DMS114 treated with DMSO at 0.1 percent for 48 hours (cell line): ENCODE data around the gene EME1.

Source experiments
- DNase-seq: peaks from one replicate; lab custom pipeline; 2025; ENCODE audit not compliant: unreplicated experiment; lab: John Stamatoyannopoulos, UW

EME1 gene

DNA sequence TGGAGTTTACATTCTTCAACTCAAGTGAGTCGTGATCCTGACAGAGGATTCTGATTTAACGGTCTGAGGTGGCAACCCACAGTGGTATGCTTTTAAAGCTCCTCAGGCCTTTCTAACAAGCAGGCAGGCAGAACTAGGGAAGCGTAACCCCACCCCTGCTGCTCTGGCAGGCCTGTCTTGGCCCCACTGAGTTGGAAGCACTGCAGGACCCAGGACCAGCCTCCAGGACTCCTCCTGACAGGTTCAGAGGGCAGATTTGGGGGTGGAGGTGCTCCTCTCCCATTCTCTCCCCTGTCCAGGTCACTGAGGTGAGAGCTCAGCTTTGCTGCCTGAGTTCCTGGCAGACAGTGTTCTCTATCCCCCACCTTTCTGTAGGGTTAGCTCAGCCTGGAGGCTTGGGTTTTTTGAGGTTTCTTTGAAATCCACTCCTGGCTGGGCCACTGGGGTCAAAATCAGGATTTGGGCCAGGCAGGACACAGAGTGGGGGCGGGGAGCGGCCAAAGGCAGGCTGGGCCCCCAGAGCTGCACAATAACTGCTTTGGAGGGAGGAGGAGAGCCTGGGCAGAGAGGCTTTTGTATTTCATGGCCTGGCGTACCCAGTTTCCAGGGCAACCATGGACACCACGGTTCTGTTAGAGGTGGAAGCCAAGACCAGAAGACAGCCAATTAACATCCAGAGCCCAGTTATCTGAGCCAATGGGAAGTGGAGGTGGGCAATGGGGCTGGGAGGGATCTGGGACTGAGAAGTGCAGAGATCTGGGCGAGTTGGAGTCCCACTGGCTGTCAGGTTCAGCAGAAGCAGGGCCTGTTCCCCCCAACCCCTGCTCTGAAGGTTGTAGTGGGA lies 9.6 kb upstream of the EME1 start:
- DNase-seq = no peak

DNA sequence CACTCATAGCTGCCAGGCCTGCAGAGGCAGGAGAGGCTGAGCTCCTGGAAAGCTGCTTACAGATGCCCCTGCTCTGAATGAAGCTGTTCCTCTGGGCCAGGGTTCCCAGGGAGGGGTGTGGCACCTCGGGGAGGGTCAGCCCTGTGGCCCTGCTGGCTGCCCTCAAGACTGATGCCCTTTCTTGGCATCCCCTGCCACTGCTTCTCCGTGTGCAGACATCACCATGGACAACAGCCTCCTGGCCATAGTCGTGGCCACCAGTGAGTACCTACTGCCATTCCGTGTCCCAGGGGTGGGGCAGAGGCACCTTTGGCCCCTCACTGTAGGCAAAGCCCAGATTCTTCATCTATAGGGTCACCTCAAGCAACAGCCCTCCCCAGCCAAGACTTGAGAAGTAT lies 9.0 kb upstream of the EME1 start:
- no peak for DNase-seq

DNA sequence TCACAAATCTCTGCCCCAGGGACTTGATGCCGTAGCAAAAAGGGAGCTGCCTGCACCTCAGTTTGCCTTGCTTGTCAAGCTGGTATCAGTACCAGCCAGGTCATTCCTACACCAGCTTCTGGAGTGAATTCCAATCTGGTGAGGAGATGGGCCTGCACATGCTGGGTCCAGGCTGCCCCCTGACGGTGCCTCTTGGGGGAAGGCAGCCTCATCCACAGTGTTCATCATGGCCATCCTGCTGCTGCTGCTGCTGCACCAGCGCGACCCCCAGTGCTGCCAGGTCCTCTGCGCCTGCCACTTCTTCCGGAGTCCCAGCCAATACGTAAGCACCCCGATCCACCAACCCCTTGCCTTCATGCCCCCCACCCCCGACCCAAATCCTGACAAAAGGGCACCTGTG lies 8.3 kb upstream of the EME1 start:
- DNase-seq = no peak

DNA sequence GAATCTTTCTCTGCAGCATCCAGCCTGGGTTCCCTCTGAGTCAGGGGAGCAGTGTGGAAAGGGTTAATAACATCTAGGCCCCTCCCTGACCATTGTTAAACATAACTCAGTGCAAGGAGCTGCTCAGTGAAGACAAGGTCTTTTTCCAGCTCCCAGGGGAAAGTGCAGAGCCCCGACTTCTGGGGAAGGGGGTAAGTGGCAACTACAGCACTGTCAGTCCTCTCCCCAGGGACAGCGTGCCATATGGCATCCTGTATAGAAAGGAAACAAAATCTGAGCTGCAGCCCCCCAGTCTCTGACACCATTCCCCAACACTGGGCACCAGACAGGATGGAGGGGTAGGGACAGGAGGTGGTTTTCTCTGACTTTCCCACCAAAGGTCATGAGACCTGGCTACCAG lies 7.9 kb upstream of the EME1 start:
- DNase-seq = no peak

DNA sequence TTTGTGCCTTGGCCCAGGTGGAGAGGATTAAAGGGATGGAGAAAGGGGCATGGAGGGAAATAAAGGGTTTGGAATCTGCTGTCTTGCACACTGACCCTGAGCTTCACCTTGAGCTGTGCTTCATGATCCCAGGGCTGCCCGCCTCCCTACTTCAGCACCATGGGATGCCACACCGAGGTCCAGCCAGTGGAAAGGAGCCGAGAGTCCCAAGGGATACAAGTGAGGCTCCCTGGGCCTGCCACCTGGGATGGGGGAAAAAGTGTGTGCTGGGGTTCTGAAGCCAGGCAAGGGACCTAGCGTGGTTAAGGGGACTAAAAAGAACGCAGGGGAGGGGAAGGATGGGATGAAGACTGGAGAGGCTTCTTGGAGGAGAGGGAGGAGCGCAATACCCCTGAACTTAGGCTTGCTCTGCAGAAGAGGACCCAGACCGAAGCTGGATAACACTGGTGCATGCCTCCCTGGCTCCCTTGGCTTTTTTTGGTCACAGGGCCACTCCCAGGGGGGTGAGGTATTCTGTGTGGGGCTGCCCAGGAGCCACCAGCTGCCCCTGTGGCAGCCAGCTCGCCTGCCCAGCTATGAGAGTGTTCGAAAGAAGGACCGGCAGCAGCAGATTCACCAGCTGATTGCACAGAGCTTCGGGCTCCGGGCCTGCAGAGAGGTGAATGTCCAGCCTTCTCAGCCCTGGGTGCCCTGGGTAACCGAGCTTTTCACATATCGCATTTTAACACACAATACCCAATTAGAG lies 7.2 kb upstream of the EME1 start:
- no peak for DNase-seq

DNA sequence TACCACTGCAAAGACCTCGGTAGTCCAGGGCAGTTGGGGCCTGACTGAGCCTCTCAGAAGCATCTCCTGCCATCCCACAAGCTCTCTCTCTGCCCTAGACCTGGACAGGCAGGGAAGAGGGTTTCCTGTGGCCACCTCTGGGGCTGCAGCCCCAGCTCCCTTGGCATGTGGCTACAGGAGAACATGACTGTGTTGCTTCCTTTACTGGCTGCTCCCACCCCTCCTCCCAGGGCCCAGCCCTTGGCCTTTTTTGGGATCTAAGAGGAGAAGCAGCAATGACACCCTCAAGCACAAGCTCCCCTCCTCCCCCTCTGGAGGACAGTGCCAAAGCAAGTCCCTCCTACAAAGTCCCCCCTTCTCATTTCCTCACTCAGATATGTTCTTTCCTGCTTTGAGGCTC lies 5.6 kb upstream of the EME1 start:
- DNase-seq = no peak

DNA sequence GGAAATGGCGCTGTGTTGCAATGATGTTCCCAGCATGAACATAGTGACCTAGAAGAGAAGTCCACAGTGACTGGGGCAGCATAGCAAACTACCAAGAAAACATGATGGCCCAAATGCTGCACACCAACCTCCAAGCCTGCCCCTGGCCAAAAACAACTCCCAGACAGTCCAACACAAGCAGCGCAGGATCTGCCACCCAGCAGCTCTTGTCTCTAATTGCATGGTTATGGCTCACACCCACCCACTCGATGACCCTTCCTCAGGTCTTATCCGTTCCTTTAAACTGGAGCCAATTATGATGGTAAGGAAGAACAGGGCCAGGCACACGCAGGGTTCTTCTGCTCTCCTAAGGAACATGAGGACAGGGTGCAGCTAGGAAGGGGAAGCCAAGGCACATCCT lies 3.0 kb upstream of the EME1 start:
- no peak for DNase-seq

DNA sequence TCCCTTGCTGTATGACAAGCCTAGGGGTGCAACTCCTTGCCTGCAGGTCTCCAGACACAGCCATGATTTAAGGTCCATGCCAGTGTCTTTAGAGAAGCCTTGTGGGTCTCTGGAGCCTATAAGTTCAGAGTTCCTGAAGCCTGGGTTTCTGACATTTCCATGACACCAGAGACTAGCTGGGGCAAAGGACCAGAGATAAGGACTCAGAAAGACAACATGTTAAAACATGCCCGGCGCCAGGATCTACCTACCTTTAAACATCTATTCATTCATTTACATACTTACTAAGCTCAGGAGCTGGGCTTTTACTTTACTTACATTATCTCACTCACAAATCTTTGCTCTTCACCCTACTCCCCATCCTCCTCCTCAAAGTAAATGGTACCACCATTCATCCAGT lies 1.5 kb upstream of the EME1 start:
- no peak for DNase-seq

DNA sequence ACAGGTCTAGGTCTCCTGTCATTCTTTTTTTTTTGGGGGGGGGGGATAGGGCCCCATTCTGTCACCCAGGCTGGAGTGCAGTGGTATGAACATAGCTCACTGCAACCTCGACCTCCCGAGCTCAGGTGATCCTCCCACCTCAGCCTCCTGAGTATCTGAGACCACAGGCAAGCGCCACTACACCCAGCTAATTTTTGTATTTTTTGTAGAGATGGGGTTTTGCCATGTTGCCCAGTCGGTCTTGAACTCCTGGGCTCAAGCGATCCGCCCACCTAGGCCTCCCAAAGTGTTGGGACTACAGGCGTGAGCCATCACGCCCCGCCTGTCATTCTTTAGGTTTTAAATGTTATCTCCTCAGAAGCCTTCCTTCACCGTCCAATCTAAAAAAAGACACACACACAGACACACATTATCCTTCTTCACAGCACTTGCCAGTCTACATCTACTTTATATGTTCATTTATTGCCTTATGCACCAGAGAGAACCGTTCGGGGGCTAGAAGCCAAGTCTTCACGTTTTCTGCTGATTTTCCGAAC lies 739 bp upstream of the EME1 start:
- no peak for DNase-seq

DNA sequence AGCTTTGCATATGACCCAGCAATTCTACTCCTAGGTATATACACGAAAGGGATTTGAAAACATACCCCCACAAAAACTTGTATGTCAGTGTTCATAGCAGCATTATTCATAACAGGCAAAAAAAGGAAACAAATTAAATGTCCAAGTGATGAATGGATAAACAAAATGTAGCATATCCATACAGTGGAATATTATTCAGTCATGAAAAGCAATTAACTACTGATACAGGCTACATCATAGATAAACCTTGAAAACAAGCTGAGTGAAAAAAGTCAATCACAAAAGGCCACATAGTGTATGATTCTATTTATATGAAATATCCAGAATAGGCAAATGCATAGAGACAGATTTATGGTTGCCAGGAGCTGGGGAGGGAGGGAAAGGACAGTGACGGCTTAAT lies 676 bp downstream of the EME1 start:
- no peak for DNase-seq

DNA sequence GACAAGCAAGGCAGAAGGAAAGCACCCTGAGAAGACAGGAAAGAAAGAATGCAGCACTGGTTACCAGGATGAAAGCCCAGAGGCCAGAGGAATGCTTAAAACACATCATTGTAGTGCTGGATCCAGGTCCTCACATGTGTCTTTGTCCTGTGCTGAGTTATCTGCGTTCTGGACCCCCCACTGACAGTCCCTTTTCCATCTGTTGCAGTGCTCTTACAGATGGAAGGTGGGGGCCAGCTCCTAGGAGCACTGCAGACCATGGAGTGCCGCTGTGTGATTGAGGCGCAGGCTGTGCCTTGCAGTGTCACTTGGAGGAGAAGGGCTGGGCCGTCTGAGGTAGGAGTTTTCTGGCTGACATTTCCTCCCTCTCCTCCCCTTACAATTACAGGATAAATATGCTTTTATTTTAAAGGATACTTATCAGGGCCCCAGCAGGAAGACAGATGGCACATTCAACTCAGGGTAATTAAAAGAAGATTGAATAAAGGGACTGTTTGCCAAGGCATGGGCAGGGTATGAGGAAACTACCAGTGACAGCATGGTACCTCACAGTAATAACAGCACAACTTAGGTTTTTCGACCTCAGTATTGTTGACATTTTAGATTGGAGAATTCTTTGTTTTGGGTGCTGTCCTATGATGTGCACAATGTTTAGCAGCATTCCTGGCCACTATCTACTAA lies 3.0 kb downstream of the EME1 start:
- DNase-seq = no peak

DNA sequence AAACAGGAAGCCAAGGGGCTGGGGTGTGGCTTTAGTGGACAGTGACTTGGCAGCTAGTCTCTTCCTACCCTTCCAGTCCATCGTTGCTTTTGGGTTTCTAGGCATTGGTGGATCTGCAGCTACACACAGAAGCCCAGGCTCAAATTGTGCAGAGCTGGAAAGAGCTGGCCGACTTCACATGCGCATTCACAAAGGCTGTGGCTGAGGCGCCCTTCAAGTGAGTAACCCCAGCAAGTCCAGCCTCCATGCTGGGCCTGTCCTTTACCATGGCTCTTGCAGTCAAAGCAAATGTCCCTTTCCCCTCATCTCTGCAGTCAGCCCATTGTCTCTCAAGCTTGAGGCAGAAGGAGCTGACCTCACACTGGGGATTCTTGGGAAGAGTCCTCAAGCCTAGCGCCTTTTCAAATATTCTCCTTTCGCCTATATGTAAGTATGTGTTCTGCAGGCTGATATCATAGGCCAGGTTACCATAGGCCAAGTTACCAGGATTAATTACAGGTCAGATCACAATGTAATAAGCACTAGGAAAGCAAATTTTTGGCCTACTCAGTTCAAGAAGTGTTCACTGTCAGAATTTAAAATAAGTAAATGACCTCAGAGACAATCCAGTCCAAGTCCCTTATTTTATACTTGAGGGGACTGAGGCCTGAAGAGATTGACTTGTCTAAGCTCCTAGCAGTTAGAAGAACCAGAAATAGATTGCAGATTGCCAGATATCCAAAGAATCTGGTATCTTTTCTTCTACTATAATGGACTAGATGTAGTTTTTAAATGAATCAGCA lies 6.5 kb downstream of the EME1 start:
- DNase-seq = no peak

DNA sequence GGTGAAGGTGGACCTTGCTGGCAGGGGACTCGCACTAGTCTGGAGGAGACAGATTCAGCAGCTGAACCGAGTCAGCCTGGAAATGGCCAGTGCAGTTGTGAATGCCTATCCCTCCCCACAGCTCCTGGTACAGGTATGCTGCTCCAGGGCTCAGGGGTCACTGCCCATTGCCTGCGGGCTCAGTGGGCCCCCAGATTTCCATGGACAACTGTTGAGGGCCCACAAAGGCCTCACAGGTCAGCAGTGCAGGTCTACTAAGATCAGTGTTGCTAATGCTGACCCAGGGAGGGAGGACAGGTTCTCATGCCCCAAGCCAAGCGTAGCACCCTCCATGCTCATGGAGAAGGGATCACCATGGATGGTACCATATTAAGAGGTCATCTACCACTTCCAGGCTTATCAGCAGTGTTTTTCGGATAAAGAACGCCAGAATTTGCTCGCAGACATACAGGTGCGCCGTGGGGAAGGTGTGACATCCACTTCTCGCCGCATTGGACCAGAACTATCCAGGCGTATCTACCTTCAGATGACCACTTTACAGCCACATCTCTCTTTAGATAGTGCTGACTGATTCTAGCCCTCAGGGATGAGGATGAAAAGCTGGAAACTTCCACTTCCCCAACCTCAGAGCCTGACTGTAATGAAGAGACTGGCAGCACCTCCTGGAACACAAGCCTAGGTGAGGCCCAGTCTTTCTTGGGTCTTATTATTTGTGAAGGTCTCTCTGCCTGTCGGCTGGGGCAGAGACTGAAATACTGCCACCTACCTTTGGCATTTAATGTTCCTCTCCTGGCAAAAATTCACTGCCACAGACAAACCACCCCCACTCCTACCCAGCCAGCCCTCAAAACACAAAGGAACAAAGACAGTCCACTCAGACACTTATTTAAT lies 7.6 kb downstream of the EME1 start:
- DNase-seq = no peak

DNA sequence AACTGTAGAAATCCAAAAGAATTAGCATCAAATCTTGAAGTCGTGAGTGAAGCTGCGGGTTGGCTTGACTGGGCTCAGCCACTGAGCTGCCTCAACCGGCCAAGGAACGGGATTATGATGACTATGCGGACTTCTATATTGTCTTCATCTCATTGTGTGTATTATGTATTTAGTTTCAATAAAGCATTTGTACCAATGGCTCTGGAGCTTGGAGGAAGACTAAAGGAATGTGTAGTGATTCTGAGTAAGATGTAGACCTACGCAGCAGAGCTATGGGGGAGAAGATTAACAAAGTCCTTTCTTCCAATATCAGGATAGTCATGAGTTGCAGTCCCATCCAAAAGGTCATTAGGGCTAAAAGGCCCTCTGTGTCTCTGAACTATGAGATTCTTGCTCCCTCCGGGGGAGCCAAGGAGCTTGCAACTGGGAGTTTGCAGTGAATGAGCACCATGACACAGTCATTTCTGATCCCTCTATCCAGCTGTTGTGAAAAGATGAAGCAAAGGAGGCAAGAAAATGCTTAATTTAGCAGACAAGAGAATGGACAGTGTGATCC lies 8.3 kb downstream of the EME1 start:
- no peak for DNase-seq

DNA sequence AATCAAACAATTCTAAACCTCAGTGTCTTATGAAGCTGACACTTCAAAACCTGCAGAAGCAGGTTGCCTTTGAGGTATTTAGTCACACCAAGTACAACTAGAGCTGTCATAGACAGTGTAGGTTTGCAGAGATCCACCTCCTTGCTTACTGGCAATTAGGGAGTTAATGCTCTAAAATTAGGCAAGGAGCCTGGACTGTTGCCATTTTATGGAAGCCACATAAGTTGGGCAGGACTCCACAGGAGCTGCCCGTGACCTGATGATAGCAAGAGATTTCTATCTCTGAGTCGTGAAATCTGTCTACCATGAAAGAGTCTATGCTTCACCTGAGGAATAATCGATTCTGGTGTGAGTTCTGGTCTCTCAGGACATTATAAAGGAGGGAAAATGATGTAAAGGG lies 8.9 kb downstream of the EME1 start:
- no peak for DNase-seq

DNA sequence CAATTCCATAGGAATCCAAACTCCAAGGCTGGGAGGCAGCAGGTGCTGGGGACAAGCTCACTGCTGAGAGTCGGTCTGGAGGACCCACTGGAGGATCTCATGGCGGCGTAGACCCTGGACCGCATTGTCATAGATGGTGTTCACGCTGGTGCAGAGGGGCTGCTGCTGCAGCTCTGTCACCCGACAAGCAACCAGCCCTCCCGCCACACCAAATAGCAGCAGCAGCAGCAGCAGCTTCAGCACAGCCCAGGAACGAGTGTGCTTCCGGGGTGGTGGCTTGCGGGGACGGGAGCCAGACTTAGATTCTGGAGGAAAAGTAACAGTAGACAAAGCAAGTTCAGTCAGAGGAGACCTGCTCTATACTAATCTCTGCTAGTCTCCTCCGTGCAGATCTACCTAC lies 9.9 kb downstream of the EME1 start:
- DNase-seq = no peak

DNA sequence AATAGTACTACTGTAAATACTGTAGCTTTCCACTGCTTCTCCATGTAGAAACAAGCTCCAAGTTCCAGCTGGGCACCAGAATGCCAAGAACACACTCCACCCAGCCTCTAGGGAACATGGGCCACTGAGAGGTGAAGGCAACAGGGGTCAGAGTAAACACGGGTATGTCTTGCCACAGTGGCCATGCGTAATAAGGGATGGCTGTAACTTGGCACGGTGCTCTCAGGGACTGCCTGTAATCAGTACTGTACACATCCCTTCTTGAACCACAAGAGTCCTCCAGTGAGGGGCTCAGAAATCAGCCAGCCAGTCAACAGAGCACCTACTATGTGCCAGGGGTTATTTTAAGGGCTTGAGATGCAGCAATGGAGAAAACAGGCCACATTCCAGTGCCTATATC lies 13.5 kb downstream of the EME1 start:
- no peak for DNase-seq

DNA sequence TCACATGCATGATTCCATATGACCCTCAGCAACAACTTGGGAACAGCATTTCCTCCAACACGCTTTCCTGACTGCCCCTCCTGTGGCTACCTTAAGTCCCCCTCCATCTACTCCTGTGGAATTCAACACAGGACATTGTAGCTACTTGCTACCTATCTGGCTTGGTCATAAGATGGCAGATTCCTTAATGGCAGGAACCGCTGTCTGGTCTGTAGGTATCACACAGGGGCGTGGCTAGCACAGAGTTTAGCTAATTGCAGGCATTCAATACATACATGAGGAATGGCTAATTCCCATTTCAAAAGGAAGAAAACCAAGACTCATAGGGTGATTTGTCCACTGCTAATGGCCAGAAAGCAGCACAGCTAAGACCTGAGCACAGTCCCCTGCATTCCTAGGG lies 15.7 kb downstream of the EME1 start:
- no peak for DNase-seq

DNA sequence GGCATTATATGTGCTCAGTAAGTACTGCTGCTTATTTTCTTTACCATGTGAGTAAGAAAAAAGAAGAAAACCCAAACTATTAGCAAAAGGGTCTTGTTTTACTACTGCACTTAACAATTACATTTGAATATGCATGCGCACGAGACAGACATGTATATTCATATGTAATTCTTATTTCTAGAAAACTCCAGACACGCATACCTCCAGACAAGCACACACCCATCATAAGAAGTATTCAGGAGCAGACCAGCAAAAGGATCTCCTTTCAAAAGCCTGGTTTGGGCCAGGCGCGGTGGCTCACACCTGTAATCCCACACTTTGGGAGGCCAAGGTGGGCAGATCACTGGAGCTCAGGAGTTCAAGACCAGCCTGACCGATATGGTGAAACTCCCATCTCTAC lies 16.5 kb downstream of the EME1 start:
- DNase-seq = no peak

DNA sequence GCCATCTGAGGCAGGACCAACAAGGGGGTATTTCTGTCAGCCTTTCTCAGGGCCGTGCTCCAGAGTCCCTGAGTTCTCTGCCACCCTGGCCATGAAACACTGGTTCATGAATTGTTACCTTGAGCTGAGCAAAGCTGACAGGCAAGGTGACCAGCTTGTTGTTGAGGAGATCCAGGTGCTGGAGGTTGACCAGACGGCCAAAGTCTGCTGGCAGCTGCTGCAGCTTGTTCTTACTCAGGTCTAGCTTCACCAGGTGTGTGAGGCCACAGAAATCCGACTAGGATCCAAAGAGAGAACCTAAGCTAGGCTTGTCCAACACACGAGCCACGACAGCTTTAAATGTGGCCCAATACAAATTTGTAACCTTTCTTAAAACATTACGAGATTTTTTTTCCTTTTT lies 19.6 kb downstream of the EME1 start:
- no peak for DNase-seq
